B cell (primary cell): ENCODE data around the gene RNF130.

Experiments
- EZH2 ChIP-seq: IDR thresholded peaks from 2 replicates; pipeline ENCODE4 v1.6.1; 2012; ENCODE audit warnings: borderline replicate concordance, low read depth, mild to moderate bottlenecking, moderate library complexity, low read length; ENCODE audit not compliant: insufficient read depth, poor library complexity, severe bottlenecking
- TF ChIP-seq, protein P1 (sequence below): fragments of 200-600 bp; IDR thresholded peaks from one replicate; pipeline ENCODE4 v1.8.0; 2022; ENCODE audit warnings: antibody characterized with exemption, mild to moderate bottlenecking

DNA sequence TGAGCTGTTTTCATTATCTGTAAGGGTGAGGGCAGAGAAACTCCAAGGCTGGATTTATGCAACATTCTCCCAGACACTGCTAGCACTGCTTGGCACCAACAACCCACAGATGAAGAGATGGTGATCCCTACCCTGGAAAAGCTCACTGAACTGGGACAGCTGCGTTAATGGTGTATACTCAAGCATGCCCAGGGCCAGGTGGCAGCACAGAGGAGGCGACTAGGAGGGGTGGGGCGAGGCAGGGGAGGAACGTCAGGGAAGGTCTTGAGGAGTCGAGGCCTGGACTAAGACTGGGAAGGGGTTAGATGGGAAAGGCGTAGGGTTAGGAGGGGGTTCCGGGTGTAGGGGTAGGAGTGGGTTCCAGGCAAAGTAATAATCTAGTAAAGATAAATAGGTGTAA is 90.8 kb downstream of the RNF130 start:
- TF ChIP-seq, protein P1, sequence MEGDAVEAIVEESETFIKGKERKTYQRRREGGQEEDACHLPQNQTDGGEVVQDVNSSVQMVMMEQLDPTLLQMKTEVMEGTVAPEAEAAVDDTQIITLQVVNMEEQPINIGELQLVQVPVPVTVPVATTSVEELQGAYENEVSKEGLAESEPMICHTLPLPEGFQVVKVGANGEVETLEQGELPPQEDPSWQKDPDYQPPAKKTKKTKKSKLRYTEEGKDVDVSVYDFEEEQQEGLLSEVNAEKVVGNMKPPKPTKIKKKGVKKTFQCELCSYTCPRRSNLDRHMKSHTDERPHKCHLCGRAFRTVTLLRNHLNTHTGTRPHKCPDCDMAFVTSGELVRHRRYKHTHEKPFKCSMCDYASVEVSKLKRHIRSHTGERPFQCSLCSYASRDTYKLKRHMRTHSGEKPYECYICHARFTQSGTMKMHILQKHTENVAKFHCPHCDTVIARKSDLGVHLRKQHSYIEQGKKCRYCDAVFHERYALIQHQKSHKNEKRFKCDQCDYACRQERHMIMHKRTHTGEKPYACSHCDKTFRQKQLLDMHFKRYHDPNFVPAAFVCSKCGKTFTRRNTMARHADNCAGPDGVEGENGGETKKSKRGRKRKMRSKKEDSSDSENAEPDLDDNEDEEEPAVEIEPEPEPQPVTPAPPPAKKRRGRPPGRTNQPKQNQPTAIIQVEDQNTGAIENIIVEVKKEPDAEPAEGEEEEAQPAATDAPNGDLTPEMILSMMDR = no peak
- no peak for TF ChIP-seq EZH2
